HG02981 (cell line): Measurements from ENCODE around the gene ZBTB7C.

Experiments
- ATAC-seq: cut with Tn5 transposase; IDR thresholded peaks from one replicate; pipeline ENCODE4 v1.9.1; 2021; ENCODE audit warnings: mild to moderate bottlenecking, moderate library complexity; ENCODE audit not compliant: unreplicated experiment

ZBTB7C gene

GRCh38 chr18:48263914-48264902 lies 145.0 kb downstream of the ZBTB7C start:
- ATAC-seq, result no peak

- ATAC-seq, result no peak
Observed at GRCh38 chr18:48263192-48263853, 145.9 kb downstream of the ZBTB7C start.

GRCh38 chr18:48260237-48260636 lies 148.9 kb downstream of the ZBTB7C start:
- ATAC-seq, result no peak

GRCh38 chr18:48256848-48257247 lies 152.3 kb downstream of the ZBTB7C start:
- no peak for ATAC-seq

GRCh38 chr18:48254077-48254602 lies 155.0 kb downstream of the ZBTB7C start:
- ATAC-seq, result no peak

- no peak for ATAC-seq
Observed at GRCh38 chr18:48252525-48252924, 156.7 kb downstream of the ZBTB7C start.

- no peak for ATAC-seq
Observed at GRCh38 chr18:48250918-48251317, 158.3 kb downstream of the ZBTB7C start.

GRCh38 chr18:48250362-48250907 lies 158.7 kb downstream of the ZBTB7C start:
- ATAC-seq, result no peak

- ATAC-seq, result no peak
Observed at GRCh38 chr18:48249854-48250253, 159.3 kb downstream of the ZBTB7C start.

GRCh38 chr18:48244530-48244929 lies 164.7 kb downstream of the ZBTB7C start:
- ATAC-seq, result no peak

GRCh38 chr18:48238636-48239035 lies 170.5 kb downstream of the ZBTB7C start:
- no peak for ATAC-seq

GRCh38 chr18:48238206-48238605 lies 171.0 kb downstream of the ZBTB7C start:
- ATAC-seq, result no peak

GRCh38 chr18:48236822-48237221 lies 172.4 kb downstream of the ZBTB7C start:
- ATAC-seq, result no peak

GRCh38 chr18:48230467-48231113 lies 178.6 kb downstream of the ZBTB7C start:
- no peak for ATAC-seq

GRCh38 chr18:48229552-48229981 lies 179.6 kb downstream of the ZBTB7C start:
- ATAC-seq, result no peak

- no peak for ATAC-seq
Observed at GRCh38 chr18:48228841-48229240, 180.3 kb downstream of the ZBTB7C start.

- ATAC-seq, result no peak
Observed at GRCh38 chr18:48228301-48228715, 180.9 kb downstream of the ZBTB7C start.

- no peak for ATAC-seq
Observed at GRCh38 chr18:48227206-48227605, 182.0 kb downstream of the ZBTB7C start.

- no peak for ATAC-seq
Observed at GRCh38 chr18:48226401-48226800, 182.8 kb downstream of the ZBTB7C start.

- ATAC-seq, result peak; percentile 59
Observed at GRCh38 chr18:48222118-48222517, 187.1 kb downstream of the ZBTB7C start.
